Spleen (tissue), 11 donors: ENCODE measurements around the gene SSBP3. TPM values are rescaled to one million over a fixed set of nuclear protein-coding genes. Genes with fewer than 3 reads are reported as not detected.
A peak's percentile ranks its signal among the peaks of the same experiment; 100 is the strongest.

Experiments used
- DNase-seq: peaks from one replicate; pipeline ENCODE4 v3.0.0-alpha.2; 2020
- H3K27ac ChIP-seq, 8 donors: fragments of 200-600 bp; sonication (generic) in 7 of 8; 1 replicate in 4 of 8; 2 replicates in 4 of 8; pipeline versions ENCODE4 v1.5.0 to v1.8.0; 2016 to 2021; ENCODE audit warnings: inconsistent platforms in 4 of 8, mild to moderate bottlenecking in 4 of 8, moderate library complexity in 1 of 8
- H3K27me3 ChIP-seq, 7 donors: fragments of 200-600 bp; sonication (generic) in 6 of 7; replicated peaks in 1 of 7; 1 replicate in 4 of 7; 2 replicates in 3 of 7; pipeline versions ENCODE4 v1.5.0 to v1.8.0; 2016 to 2021; ENCODE audit warnings: inconsistent platforms in 3 of 7, mild to moderate bottlenecking in 1 of 7
- H3K36me3 ChIP-seq, 6 donors: fragments of 200-600 bp; sonication (generic) in 5 of 6; 1 replicate in 4 of 6; 2 replicates in 2 of 6; pipeline versions ENCODE4 v1.5.0 to v1.8.0; 2016 to 2021; ENCODE audit warnings: inconsistent platforms in 2 of 6
- H3K4me1 ChIP-seq, 6 donors: fragments of 200-600 bp; sonication (generic) in 5 of 6; 1 replicate in 3 of 6; 2 replicates in 3 of 6; pipeline versions ENCODE4 v1.5.0 to v1.8.0; 2016 to 2021; ENCODE audit warnings: inconsistent platforms in 3 of 6
- H3K4me3 ChIP-seq, 8 donors: fragments of 200-600 bp; sonication (generic) in 7 of 8; 1 replicate in 4 of 8; 2 replicates in 4 of 8; pipeline versions ENCODE4 v1.5.0 to v1.8.0; 2016 to 2021; ENCODE audit warnings: inconsistent platforms in 4 of 8, mild to moderate bottlenecking in 4 of 8, moderate library complexity in 2 of 8
- H3K9me3 ChIP-seq, 8 donors: fragments of 200-600 bp; sonication (generic) in 7 of 8; 1 replicate in 4 of 8; 2 replicates in 4 of 8; pipeline versions ENCODE4 v1.5.0 to v1.8.0; 2016 to 2021; ENCODE audit warnings: inconsistent platforms in 4 of 8
- CTCF ChIP-seq, 11 experiments: fragments of 200-600 bp in 7 of 11; fragments of 450-650 bp in 4 of 11; sonication (generic) in 4 of 11; IDR thresholded peaks in 8 of 11; conservative IDR thresholded peaks in 3 of 11; 1 replicate in 7 of 11; 2 replicates in 4 of 11; pipeline versions ENCODE4 v1.4.0 to v1.8.0; 2016 to 2021; ENCODE audit warnings: antibody characterized with exemption in 11 of 11, inconsistent platforms in 4 of 11, mild to moderate bottlenecking in 1 of 11
- POLR2A ChIP-seq, 3 donors: fragments of 450-650 bp; IDR thresholded peaks; one replicate each; pipeline ENCODE4 v1.5.1; 2017; ENCODE audit warnings: antibody characterized with exemption in 3 of 3, mild to moderate bottlenecking in 1 of 3
- POLR2AphosphoS5 ChIP-seq, 3 donors: sonication (generic); formaldehyde crosslinking; IDR thresholded peaks; one replicate each; pipeline ENCODE4 v1.5.1; 2017; ENCODE audit warnings: antibody characterized with exemption in 3 of 3
- WGBS, 5 donors: extraction: QIAGEN DNeasy Blood & Tissue Kit in 3 of 5; methylation state at CpG; one replicate each; pipeline versions ENCODE4 v1.1.5 to v1.1.7; 2013 to 2018; 5-methylcytosine and 5-hydroxymethylcytosine counted together
- intact Hi-C: fragments of 100-400 bp; cut with DNase I; formaldehyde crosslinking; loops from one replicate; pipeline ENCODE4 v1.15.0; 2023; ENCODE audit warnings: low total_unique reads
- polyA plus RNA-seq, 3 donors: library from polyadenylated mRNA; stranded (reverse); fragments of 200-250 nt; gene quantifications; one replicate each; pipeline ENCODE4 v1.2.1, GENCODE V29; 2013
- total RNA-seq, 7 donors: library from RNA; depleted of rRNA in 3 of 7; stranded (reverse); fragments of >200 nt in 3 of 7; fragmentation: NEBNext Ultra II Directional in 4 of 7; extraction: Animal tissue kit (Norgen Biotek cat#: 25700) in 4 of 7; gene quantifications; one replicate each; pipeline versions ENCODE4 v1.1.0 to v1.2.1, GENCODE V29; 2016 to 2021
- donor health status: healthy with polysubstance abuse.
- donor health status: DM: no; HTN: no; CAD: no; lungs with moderate emphysema.
- donor health status: DM: no; HTN: no; CAD: no.
- donor health status: Bipolar disorder and iron deficiency.
- donor health status: healthy.
- donor health status: DM: no; HTN: no; CAD: no.
- donor health status: DM: yes; HTN: yes; CAD: no.

Gene SSBP3
- total and polyA plus RNA-seq, 10 donors = 14.4 to 73.5 (median 26.3) TPM

- peaks cover 0 to 52% (median 21%) of the 10 kb centered on the region in 6 donors for H3K4me1 ChIP-seq
- H3K36me3 ChIP-seq = no peaks in the 10 kb centered on the region
- DNase-seq = no peak
- H3K27ac ChIP-seq = no peak overlapping the region
- H3K9me3 ChIP-seq = no peaks in the 10 kb centered on the region
- H3K4me3 ChIP-seq = no peak overlapping the region
- TF ChIP-seq POLR2A (IDR thresholded peaks at IDR 0.05) = no peak
- TF ChIP-seq CTCF (IDR thresholded peaks at IDR 0.05 in 8 of 11, conservative IDR thresholded peaks at IDR 0.05 in 3 of 11) = no peak
- no peak for TF ChIP-seq POLR2AphosphoS5 (IDR thresholded peaks at IDR 0.05)
- H3K27me3 ChIP-seq = no peaks in the 10 kb centered on the region
- 87 to 93% (median 92%) methylated on average over 7 of the region's 7 CpGs for WGBS, 5 donors
- intact Hi-C loops = loop anchor here (10.0 kb wide), 2 partner anchors 78 to 168 kb away; no protein-coding TSS in a partner anchor
Measured at GRCh38 chr1:54317084-54317483, 89.1 kb downstream of the SSBP3 start.

GRCh38 chr1:54315099-54315498 lies 91.1 kb downstream of the SSBP3 start:
- Histone ChIP-seq H3K36me3 (no peaks in the 10 kb centered on the region), H3K27ac (no peak overlapping the region), H3K4me1 (peaks cover 0 to 56% (median 31%) of the 10 kb centered on the region in 6 donors), H3K27me3 (no peaks in the 10 kb centered on the region), H3K4me3 (no peak overlapping the region), H3K9me3 (no peaks in the 10 kb centered on the region)
- WGBS, 5 donors = 88 to 92% (median 89%) methylated on average over 4 of the region's 4 CpGs
- TF ChIP-seq CTCF (IDR thresholded peaks at IDR 0.05 in 8 of 11, conservative IDR thresholded peaks at IDR 0.05 in 3 of 11) (no peak), POLR2AphosphoS5 (IDR thresholded peaks at IDR 0.05) (no peak), POLR2A (IDR thresholded peaks at IDR 0.05) (no peak)
- DNase-seq = no peak
- intact Hi-C loops = loop anchor here (10.0 kb wide), 2 partner anchors 80 to 170 kb away; no protein-coding TSS in a partner anchor

- DNase-seq = no peak
- 47 to 79% (median 77%) methylated on average over 6 of the region's 6 CpGs for WGBS, 5 donors
- Histone ChIP-seq H3K4me1 (peaks cover 0 to 59% (median 32%) of the 10 kb centered on the region in 6 donors), H3K27ac (no peak overlapping the region), H3K36me3 (no peaks in the 10 kb centered on the region), H3K27me3 (no peaks in the 10 kb centered on the region), H3K4me3 (no peak overlapping the region), H3K9me3 (no peaks in the 10 kb centered on the region)
- intact Hi-C loops = loop anchor here (10.0 kb wide), 2 partner anchors 80 to 170 kb away; no protein-coding TSS in a partner anchor
- no peak for TF ChIP-seq POLR2A (IDR thresholded peaks at IDR 0.05)
- TF ChIP-seq CTCF (IDR thresholded peaks at IDR 0.05 in 8 of 11, conservative IDR thresholded peaks at IDR 0.05 in 3 of 11) = no peak
- no peak for TF ChIP-seq POLR2AphosphoS5 (IDR thresholded peaks at IDR 0.05)
Measured at GRCh38 chr1:54314696-54315095, 91.5 kb downstream of the SSBP3 start.

- Histone ChIP-seq H3K27me3 (no peaks in the 10 kb centered on the region), H3K4me1 (peaks cover 0 to 60% (median 32%) of the 10 kb centered on the region in 6 donors), H3K27ac (peak overlapping the region in 7 of 8 donors; percentile 7 to 68 (median 66)), H3K9me3 (no peaks in the 10 kb centered on the region), H3K36me3 (no peaks in the 10 kb centered on the region), H3K4me3 (no peak overlapping the region)
- WGBS, 5 donors = 36 to 47% (median 42%) methylated on average over 7 of the region's 7 CpGs
- intact Hi-C loops = loop anchor here (10.0 kb wide), 2 partner anchors 82 to 172 kb away; no protein-coding TSS in a partner anchor
- TF ChIP-seq CTCF (IDR thresholded peaks at IDR 0.05 in 8 of 11, conservative IDR thresholded peaks at IDR 0.05 in 3 of 11) (no peak), POLR2A (IDR thresholded peaks at IDR 0.05) (no peak), POLR2AphosphoS5 (IDR thresholded peaks at IDR 0.05) (peak; percentile 18 to 67 (median 59))
- no peak for DNase-seq
Measured at GRCh38 chr1:54312796-54313316, 93.3 kb downstream of the SSBP3 start.
